Osteocyte (in vitro differentiated cells): Measurements from ENCODE around the gene RETNLB. TPM values are rescaled to one million over a fixed set of nuclear protein-coding genes. Genes with fewer than 3 reads are reported as not detected.

Experiments
- DNase-seq: peaks from one replicate; pipeline ENCODE4 v3.0.0; 2021; ENCODE audit warnings: mixed read lengths; ENCODE audit not compliant: unreplicated experiment; ENCODE audit errors: extremely low spot score
- H3K27ac Mint-ChIP-seq: one replicate; pipeline ENCODE4 v1.8.0; 2021; ENCODE audit warnings: mild to moderate bottlenecking, mixed read lengths; ENCODE audit not compliant: unreplicated experiment
- H3K27me3 Mint-ChIP-seq: one replicate; pipeline ENCODE4 v1.8.0; 2021; ENCODE audit warnings: mixed read lengths; ENCODE audit not compliant: unreplicated experiment
- H3K36me3 Mint-ChIP-seq: one replicate; pipeline ENCODE4 v1.8.0; 2021; ENCODE audit warnings: mixed read lengths; ENCODE audit not compliant: unreplicated experiment
- H3K4me1 Mint-ChIP-seq: one replicate; pipeline ENCODE4 v1.8.0; 2021; ENCODE audit warnings: mixed read lengths; ENCODE audit not compliant: unreplicated experiment
- H3K4me3 Mint-ChIP-seq: one replicate; pipeline ENCODE4 v1.8.0; 2021; ENCODE audit warnings: mild to moderate bottlenecking, moderate library complexity, mixed read lengths; ENCODE audit not compliant: unreplicated experiment
- H3K9me3 Mint-ChIP-seq: one replicate; pipeline ENCODE4 v1.8.0; 2021; ENCODE audit warnings: mixed read lengths; ENCODE audit not compliant: unreplicated experiment
- CTCF ChIP-seq: fragments of 200-600 bp; sonication (generic); IDR thresholded peaks from 2 replicates; pipeline ENCODE4 v1.5.0; 2021; ENCODE audit warnings: antibody characterized with exemption, mild to moderate bottlenecking, moderate library complexity
- long read RNA-seq: library from polyadenylated mRNA; unstranded; transcript quantifications from one replicate; pipeline ENCODE4 v2.0.0, GENCODE V29; 2021
- total RNA-seq: library from RNA; stranded (reverse); gene quantifications from 2 replicates; pipeline ENCODE4 v1.2.1, GENCODE V29; 2021

RETNLB gene
- total RNA-seq, result not detected in 2 replicates
- long read RNA-seq, result 0 reads

GRCh38 chr3:108757404-108757982 lies at the start of gene RETNLB:
TSS of gene RETNLB (minus strand) at chr3:108757410. CDS start at chr3:108757185, 225 bp downstream.
- H3K36me3 Mint-ChIP-seq, result no peaks in the 10 kb centered on the region
- no peak for DNase-seq
- H3K4me3 Mint-ChIP-seq, result no peak within 1 kb of the TSS
- no peaks in the 10 kb centered on the region for H3K9me3 Mint-ChIP-seq
- TF ChIP-seq CTCF, result no peak
- no peak within 1 kb of the TSS for H3K27ac Mint-ChIP-seq
- no peaks in the 10 kb centered on the region for H3K27me3 Mint-ChIP-seq
- no peaks in the 10 kb centered on the region for H3K4me1 Mint-ChIP-seq

GRCh38 chr3:108806316-108806715 lies 49.1 kb upstream of the RETNLB start:
- DNase-seq, result no peak
- H3K27me3 Mint-ChIP-seq, result peaks cover 6% of the 10 kb centered on the region
- H3K9me3 Mint-ChIP-seq, result peaks cover 6% of the 10 kb centered on the region
- H3K27ac Mint-ChIP-seq, result no peak overlapping the region
- H3K36me3 Mint-ChIP-seq, result no peaks in the 10 kb centered on the region
- H3K4me3 Mint-ChIP-seq, result no peak overlapping the region
- no peaks in the 10 kb centered on the region for H3K4me1 Mint-ChIP-seq
- TF ChIP-seq CTCF, result no peak

- DNase-seq, result no peak
- H3K4me3 Mint-ChIP-seq, result no peak overlapping the region
- H3K27ac Mint-ChIP-seq, result no peak overlapping the region
- H3K36me3 Mint-ChIP-seq, result no peaks in the 10 kb centered on the region
- H3K4me1 Mint-ChIP-seq, result no peaks in the 10 kb centered on the region
- H3K9me3 Mint-ChIP-seq, result peaks cover 6% of the 10 kb centered on the region
- peaks cover 2% of the 10 kb centered on the region for H3K27me3 Mint-ChIP-seq
- no peak for TF ChIP-seq CTCF
Measured at GRCh38 chr3:108804966-108805365, 47.8 kb upstream of the RETNLB start.

- H3K27me3 Mint-ChIP-seq, result peaks cover 2% of the 10 kb centered on the region
- no peak overlapping the region for H3K27ac Mint-ChIP-seq
- H3K4me1 Mint-ChIP-seq, result no peaks in the 10 kb centered on the region
- no peak for TF ChIP-seq CTCF
- H3K4me3 Mint-ChIP-seq, result no peak overlapping the region
- peaks cover 6% of the 10 kb centered on the region for H3K9me3 Mint-ChIP-seq
- H3K36me3 Mint-ChIP-seq, result no peaks in the 10 kb centered on the region
- no peak for DNase-seq
Measured at GRCh38 chr3:108804437-108804836, 47.2 kb upstream of the RETNLB start.

GRCh38 chr3:108791473-108791872 lies 34.3 kb upstream of the RETNLB start:
- H3K4me3 Mint-ChIP-seq, result no peak overlapping the region
- DNase-seq, result no peak
- H3K9me3 Mint-ChIP-seq, result peaks cover 13% of the 10 kb centered on the region
- peaks cover 7% of the 10 kb centered on the region for H3K27me3 Mint-ChIP-seq
- TF ChIP-seq CTCF, result no peak
- H3K36me3 Mint-ChIP-seq, result no peaks in the 10 kb centered on the region
- H3K4me1 Mint-ChIP-seq, result no peaks in the 10 kb centered on the region
- H3K27ac Mint-ChIP-seq, result no peak overlapping the region
